Measurements from ENCODE around the gene BLOC1S4.

Gene BLOC1S4

GRCh38 chr4:6747294-6748051, 31.5 kb downstream of the BLOC1S4 start:
- H3K4me3 ChIP-seq (ENCODE audit: low read depth, low read length) = no peak overlapping the region
- no peak for TF ChIP-seq CTCF (IDR thresholded peaks at IDR 0.05; ENCODE audit: low read depth, low read length)

GRCh38 chr4:6748286-6748685, 32.3 kb downstream of the BLOC1S4 start:
- TF ChIP-seq CTCF (IDR thresholded peaks at IDR 0.05; ENCODE audit: low read depth, low read length) = no peak
- H3K4me3 ChIP-seq (ENCODE audit: low read depth, low read length) = no peak overlapping the region

- H3K4me3 ChIP-seq (ENCODE audit: low read depth, low read length) = no peak overlapping the region
- TF ChIP-seq CTCF (IDR thresholded peaks at IDR 0.05; ENCODE audit: low read depth, low read length) = no peak
Measured at GRCh38 chr4:6749340-6750171, 33.6 kb downstream of the BLOC1S4 start.

GRCh38 chr4:6750286-6751221, 34.6 kb downstream of the BLOC1S4 start:
- TF ChIP-seq CTCF (IDR thresholded peaks at IDR 0.05; ENCODE audit: low read depth, low read length) = no peak
- H3K4me3 ChIP-seq (ENCODE audit: low read depth, low read length) = no peak overlapping the region

- no peak overlapping the region for H3K4me3 ChIP-seq (ENCODE audit: low read depth, low read length)
- no peak for TF ChIP-seq CTCF (IDR thresholded peaks at IDR 0.05; ENCODE audit: low read depth, low read length)
Measured at GRCh38 chr4:6751611-6752485, 35.9 kb downstream of the BLOC1S4 start.

GRCh38 chr4:6752486-6752829, 36.5 kb downstream of the BLOC1S4 start:
- H3K4me3 ChIP-seq (ENCODE audit: low read depth, low read length) = no peak overlapping the region
- TF ChIP-seq CTCF (IDR thresholded peaks at IDR 0.05; ENCODE audit: low read depth, low read length) = no peak
